K562 (cell line): Measurements from ENCODE around the gene ACY1. TPM values are rescaled to one million over a fixed set of nuclear protein-coding genes. Genes with fewer than 3 reads are reported as not detected.

Source experiments
- CBX1 ChIP-seq: sonication (generic); IDR thresholded peaks from 2 replicates; pipeline ENCODE4 v1.6.1; 2016; ENCODE audit warnings: antibody characterized with exemption, low read depth, mild to moderate bottlenecking
- IFI16 ChIP-seq: fragments of 250-450 bp; sonication (Bioruptor Pico); IDR thresholded peaks from 2 replicates; pipeline ENCODE4 v2.1.2; 2022; ENCODE audit warnings: mild to moderate bottlenecking, inconsistent platforms
- MAFF ChIP-seq: IDR thresholded peaks from 2 replicates; pipeline ENCODE4 v1.6.1; 2012; ENCODE audit warnings: low read length, improper control_type of control experiment
- MTA3 ChIP-seq: fragments of 450-650 bp; formaldehyde crosslinking; IDR thresholded peaks from 2 replicates; pipeline ENCODE4 v1.6.1; 2017; ENCODE audit warnings: mild to moderate bottlenecking, borderline replicate concordance
- MYC ChIP-seq, 2 experiments: fragments of 250-450 bp in 1 of 2; sonication (Bioruptor Pico) in 1 of 2; IDR thresholded peaks; 2 replicates each; pipeline versions ENCODE4 v1.5.1 to v1.6.1; 2012 to 2021; ENCODE audit warnings: low read depth in 2 of 2, borderline replicate concordance in 1 of 2, improper control_type of control experiment in 1 of 2, low read length in 1 of 2, mild to moderate bottlenecking in 1 of 2, moderate library complexity in 1 of 2
- MYNN ChIP-seq, 2 experiments: sonication (generic); formaldehyde crosslinking in 1 of 2; IDR thresholded peaks; 2 replicates each; pipeline versions ENCODE4 v1.5.0 to v1.6.1; 2016 to 2020; ENCODE audit warnings: antibody characterized with exemption in 1 of 2, missing genetic modification reagents in 1 of 2
- NR0B1 ChIP-seq: fragments of 450-650 bp; IDR thresholded peaks from one replicate; pipeline ENCODE4 v1.6.1; 2018; ENCODE audit warnings: mild to moderate bottlenecking, moderate library complexity; ENCODE audit not compliant: partially characterized antibody
- POLR2B ChIP-seq: fragments of 450-650 bp; IDR thresholded peaks from 2 replicates; pipeline ENCODE4 v1.6.1; 2018; ENCODE audit warnings: low read depth; ENCODE audit not compliant: partially characterized antibody
- SRSF9 ChIP-seq: fragments of 200-400 bp; formaldehyde crosslinking; IDR thresholded peaks from 2 replicates; pipeline ENCODE4 v1.6.1; 2017; ENCODE audit warnings: low read depth, low read length, borderline replicate concordance
- TOE1 ChIP-seq, 2 experiments: fragments of 450-650 bp in 1 of 2; sonication (generic) in 1 of 2; formaldehyde crosslinking in 1 of 2; IDR thresholded peaks; 2 replicates each; pipeline versions ENCODE4 v1.7.1 to v1.8.0; 2016 to 2022; ENCODE audit warnings: borderline replicate concordance in 2 of 2, mild to moderate bottlenecking in 2 of 2, antibody characterized with exemption in 1 of 2, inconsistent platforms in 1 of 2, low read depth in 1 of 2, missing genetic modification reagents in 1 of 2, moderate library complexity in 1 of 2
- ZNF347 ChIP-seq: fragments of 450-650 bp; formaldehyde crosslinking; IDR thresholded peaks from 2 replicates; pipeline ENCODE4 v1.4.0; 2020; ENCODE audit warnings: low read depth, mild to moderate bottlenecking, moderate library complexity
- ZNF592 ChIP-seq: fragments of 450-650 bp; IDR thresholded peaks from 2 replicates; pipeline ENCODE4 v1.6.1; 2017; ENCODE audit warnings: antibody characterized with exemption, mild to moderate bottlenecking
- ZNF780A ChIP-seq: fragments of 250-450 bp; sonication (Bioruptor Pico); IDR thresholded peaks from 2 replicates; pipeline ENCODE4 v1.5.0; 2021; ENCODE audit warnings: mild to moderate bottlenecking
- polyA plus RNA-seq, 8 experiments: library from polyadenylated mRNA; depleted of rRNA in 4 of 8; stranded (reverse) in 5 of 8; unstranded in 3 of 8; fragments of >200 nt; fragmentation: Nextera tagmentation in 2 of 8; fragmentation: Illumina TruSeq in 1 of 8; extraction: Ambion mirVana in 2 of 8; extraction: Trizol in 1 of 8; gene quantifications; 2 replicates each; pipeline versions ENCODE4 v1.2.1 to v1.2.3, GENCODE V29; 2011 to 2014; ENCODE audit warnings: inconsistent platforms in 1 of 8, missing spikeins in 1 of 8
- total RNA-seq, 7 experiments: library from RNA; depleted of rRNA in 6 of 7; stranded (reverse); fragments of >200 nt in 6 of 7; fragmentation: Illumina TruSeq in 2 of 7; extraction: Trizol in 2 of 7; gene quantifications; 2 replicates each; pipeline versions ENCODE4 v1.2.1 to v1.2.3, GENCODE V29; 2011 to 2021; ENCODE audit warnings: low replicate concordance in 1 of 7
- TF ChIP-seq, protein P1 (sequence below), 2 experiments: fragments of 450-650 bp; IDR thresholded peaks; 2 replicates each; pipeline ENCODE4 v1.6.1; 2018; ENCODE audit warnings: mild to moderate bottlenecking in 2 of 2, low read depth in 1 of 2; ENCODE audit not compliant: partially characterized antibody in 2 of 2

ACY1 gene
- total and polyA plus RNA-seq, 9 of the 15 experiments (the other 6 are each of a cell fraction or from before 2014, with no cell fraction given), result 70.7 to 195 (median 123) TPM

GRCh38 chr3:51941798-51942602 lies 41.3 kb upstream of the ACY1 start, which contains the start of the genes PARP3 and RRP9 (continued):
- peak; percentile 78 for TF ChIP-seq ZNF592
- TF ChIP-seq POLR2B, result peak; percentile 47
- TF ChIP-seq MYC (IDR thresholded peaks at IDR 0.05; ENCODE audit: low read depth, low read length), result peak; percentile 95
- TF ChIP-seq MYC (CRISPR knock-in tag; IDR thresholded peaks at IDR 0.05; ENCODE audit: borderline replicate concordance, low read depth), result peak; percentile 82; the same call in 1 of the 2 replicates
- TF ChIP-seq SRSF9, result no peak
- no peak for TF ChIP-seq ZNF780A (CRISPR knock-in tag)
- TF ChIP-seq TOE1 (IDR thresholded peaks at IDR 0.05; ENCODE audit: borderline replicate concordance), result no peak
- no peak for TF ChIP-seq TOE1 (CRISPR knock-in tag; IDR thresholded peaks at IDR 0.05; ENCODE audit: borderline replicate concordance, low read depth)
- TF ChIP-seq, protein P1, sequence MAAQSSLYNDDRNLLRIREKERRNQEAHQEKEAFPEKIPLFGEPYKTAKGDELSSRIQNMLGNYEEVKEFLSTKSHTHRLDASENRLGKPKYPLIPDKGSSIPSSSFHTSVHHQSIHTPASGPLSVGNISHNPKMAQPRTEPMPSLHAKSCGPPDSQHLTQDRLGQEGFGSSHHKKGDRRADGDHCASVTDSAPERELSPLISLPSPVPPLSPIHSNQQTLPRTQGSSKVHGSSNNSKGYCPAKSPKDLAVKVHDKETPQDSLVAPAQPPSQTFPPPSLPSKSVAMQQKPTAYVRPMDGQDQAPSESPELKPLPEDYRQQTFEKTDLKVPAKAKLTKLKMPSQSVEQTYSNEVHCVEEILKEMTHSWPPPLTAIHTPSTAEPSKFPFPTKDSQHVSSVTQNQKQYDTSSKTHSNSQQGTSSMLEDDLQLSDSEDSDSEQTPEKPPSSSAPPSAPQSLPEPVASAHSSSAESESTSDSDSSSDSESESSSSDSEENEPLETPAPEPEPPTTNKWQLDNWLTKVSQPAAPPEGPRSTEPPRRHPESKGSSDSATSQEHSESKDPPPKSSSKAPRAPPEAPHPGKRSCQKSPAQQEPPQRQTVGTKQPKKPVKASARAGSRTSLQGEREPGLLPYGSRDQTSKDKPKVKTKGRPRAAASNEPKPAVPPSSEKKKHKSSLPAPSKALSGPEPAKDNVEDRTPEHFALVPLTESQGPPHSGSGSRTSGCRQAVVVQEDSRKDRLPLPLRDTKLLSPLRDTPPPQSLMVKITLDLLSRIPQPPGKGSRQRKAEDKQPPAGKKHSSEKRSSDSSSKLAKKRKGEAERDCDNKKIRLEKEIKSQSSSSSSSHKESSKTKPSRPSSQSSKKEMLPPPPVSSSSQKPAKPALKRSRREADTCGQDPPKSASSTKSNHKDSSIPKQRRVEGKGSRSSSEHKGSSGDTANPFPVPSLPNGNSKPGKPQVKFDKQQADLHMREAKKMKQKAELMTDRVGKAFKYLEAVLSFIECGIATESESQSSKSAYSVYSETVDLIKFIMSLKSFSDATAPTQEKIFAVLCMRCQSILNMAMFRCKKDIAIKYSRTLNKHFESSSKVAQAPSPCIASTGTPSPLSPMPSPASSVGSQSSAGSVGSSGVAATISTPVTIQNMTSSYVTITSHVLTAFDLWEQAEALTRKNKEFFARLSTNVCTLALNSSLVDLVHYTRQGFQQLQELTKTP (IDR thresholded peaks at IDR 0.05; ENCODE audit: low read depth in 1 of 2, partially characterized antibody in 2 of 2), result no peak
- TF ChIP-seq MTA3, result peak; percentile 61; the same call in 1 of the 2 replicates
- TF ChIP-seq CBX1, result no peak
- no peak for TF ChIP-seq ZNF347 (CRISPR knock-in tag)
- TF ChIP-seq NR0B1, result no peak
- TF ChIP-seq IFI16 (CRISPR knock-in tag), result no peak
- peak; percentile 26; the same call in 1 of the 2 replicates for TF ChIP-seq MYNN (IDR thresholded peaks at IDR 0.05)
- no peak for TF ChIP-seq MYNN (CRISPR knock-in tag; IDR thresholded peaks at IDR 0.05)
- no peak for TF ChIP-seq MAFF
